K562 (cell line): ENCODE data around the gene C6orf58. TPM values are rescaled to one million over a fixed set of nuclear protein-coding genes. Genes with fewer than 3 reads are reported as not detected.

ENCODE experiments used
- CREM ChIP-seq: IDR thresholded peaks from 2 replicates; pipeline ENCODE4 v1.6.1; 2014; ENCODE audit warnings: antibody characterized with exemption, low read depth
- ELF1 ChIP-seq: fragments of 200-800 bp; sonication (Bioruptor generic); IDR thresholded peaks from 2 replicates; pipeline ENCODE4 v1.6.1; 2016; ENCODE audit warnings: missing genetic modification characterization, missing compliant biosample characterization
- HNRNPK ChIP-seq: fragments of 200-400 bp; formaldehyde crosslinking; IDR thresholded peaks from one replicate; pipeline ENCODE4 v1.6.1; 2018; ENCODE audit warnings: mild to moderate bottlenecking, low read depth, low read length; ENCODE audit not compliant: poor library complexity, severe bottlenecking
- RERE ChIP-seq: sonication (generic); formaldehyde crosslinking; IDR thresholded peaks from 2 replicates; pipeline ENCODE4 v1.8.0; 2023; ENCODE audit warnings: missing genetic modification reagents, mild to moderate bottlenecking, borderline replicate concordance
- THAP7 ChIP-seq: fragments of 250-450 bp; sonication (Bioruptor Pico); IDR thresholded peaks from 2 replicates; pipeline ENCODE4 v1.5.0; 2021
- WHSC1 ChIP-seq: IDR thresholded peaks from one replicate; pipeline ENCODE4 v1.6.1; 2012; ENCODE audit warnings: low read length, control low read depth, inconsistent platforms
- ZNF143 ChIP-seq: sonication (generic); formaldehyde crosslinking; IDR thresholded peaks from 2 replicates; pipeline ENCODE4 v1.9.0; 2022; ENCODE audit warnings: mild to moderate bottlenecking, missing genetic modification reagents
- ZNF561 ChIP-seq: fragments of 450-650 bp; formaldehyde crosslinking; conservative IDR thresholded peaks from 2 replicates; pipeline ENCODE4 v1.4.0; 2020; ENCODE audit warnings: mild to moderate bottlenecking, moderate library complexity
- ZZZ3 ChIP-seq: fragments of 450-650 bp; IDR thresholded peaks from 2 replicates; pipeline ENCODE4 v1.6.1; 2016; ENCODE audit warnings: antibody characterized with exemption, mild to moderate bottlenecking, moderate library complexity
- polyA plus RNA-seq, 8 experiments: library from polyadenylated mRNA; depleted of rRNA in 4 of 8; stranded (reverse) in 5 of 8; unstranded in 3 of 8; fragments of >200 nt; fragmentation: Nextera tagmentation in 2 of 8; fragmentation: Illumina TruSeq in 1 of 8; extraction: Ambion mirVana in 2 of 8; extraction: Trizol in 1 of 8; gene quantifications; 2 replicates each; pipeline versions ENCODE4 v1.2.1 to v1.2.3, GENCODE V29; 2011 to 2014; ENCODE audit warnings: inconsistent platforms in 1 of 8, missing spikeins in 1 of 8
- total RNA-seq, 7 experiments: library from RNA; depleted of rRNA in 6 of 7; stranded (reverse); fragments of >200 nt in 6 of 7; fragmentation: Illumina TruSeq in 2 of 7; extraction: Trizol in 2 of 7; gene quantifications; 2 replicates each; pipeline versions ENCODE4 v1.2.1 to v1.2.3, GENCODE V29; 2011 to 2021; ENCODE audit warnings: low replicate concordance in 1 of 7

C6orf58 gene
- total and polyA plus RNA-seq, 9 of the 15 experiments (the other 6 are each of a cell fraction or from before 2014, with no cell fraction given) = 0.04 TPM; not detected in 8

- TF ChIP-seq RERE (CRISPR knock-in tag) (no peak), THAP7 (CRISPR knock-in tag) (no peak), ELF1 (tag) (no peak), CREM (no peak), ZNF561 (no peak), ZZZ3 (no peak), WHSC1 (no peak), HNRNPK (no peak), ZNF143 (CRISPR knock-in tag) (no peak)
Measured at GRCh38 chr6:127590344-127590743, 13.4 kb downstream of the C6orf58 start (continued).
